ENCODE data around the gene ABCC1. TPM values are rescaled to one million over a fixed set of nuclear protein-coding genes. Genes with fewer than 3 reads are reported as not detected.

Gene ABCC1
- total RNA-seq, 2 donors from 2014 or later = 33.4 to 87.7 TPM

- peaks cover 6% of the 10 kb centered on the region for H3K4me1 ChIP-seq (replicated peaks)
- H3K27ac ChIP-seq = peak overlapping the region; percentile 33 to 74
- no peak overlapping the region for H3K4me3 ChIP-seq
- WGBS = 66% methylated on average over 10 of the region's 10 CpGs
- peak; percentile 80 for DNase-seq (ENCODE audit: low spot score)
- intact Hi-C loops (cut with DNase I) = no loop called here
- H3K36me3 ChIP-seq = peaks cover 0 to 4% of the 10 kb centered on the region in 2 donors
- H3K27me3 ChIP-seq (replicated peaks; ENCODE audit: insufficient read depth) = no peaks in the 10 kb centered on the region
- no peak for TF ChIP-seq CTCF (IDR thresholded peaks at IDR 0.05)
- peak; percentile 78 for TF ChIP-seq POLR2AphosphoS5 (IDR thresholded peaks at IDR 0.05)
- no peaks in the 10 kb centered on the region for H3K9me3 ChIP-seq
Observed at GRCh38 chr16:16041196-16041892, 91.9 kb downstream of the ABCC1 start.

- H3K9me3 ChIP-seq = no peaks in the 10 kb centered on the region
- peaks cover 6% of the 10 kb centered on the region for H3K4me1 ChIP-seq (replicated peaks)
- no peaks in the 10 kb centered on the region for H3K27me3 ChIP-seq (replicated peaks; ENCODE audit: insufficient read depth)
- peak overlapping the region in 1 of 2 donors; percentile 74 for H3K27ac ChIP-seq
- peaks cover 0 to 4% of the 10 kb centered on the region in 2 donors for H3K36me3 ChIP-seq
- H3K4me3 ChIP-seq = no peak overlapping the region
- TF ChIP-seq POLR2AphosphoS5 (IDR thresholded peaks at IDR 0.05) (peak; percentile 50), POLR2A (IDR thresholded peaks at IDR 0.05) (no peak)
- DNase-seq (ENCODE audit: low spot score) = peak; percentile 74
- intact Hi-C loops (cut with DNase I) = no loop called here
- 53% methylated on average over 2 of the region's 2 CpGs for WGBS
Observed at GRCh38 chr16:16042076-16042475, 92.7 kb downstream of the ABCC1 start.

GRCh38 chr16:16045296-16045695, 95.9 kb downstream of the ABCC1 start:
- TF ChIP-seq POLR2A (IDR thresholded peaks at IDR 0.05) (no peak), POLR2AphosphoS5 (IDR thresholded peaks at IDR 0.05) (no peak), CTCF (IDR thresholded peaks at IDR 0.05) (no peak)
- 68% methylated on average over 2 of the region's 2 CpGs for WGBS
- peaks cover 6% of the 10 kb centered on the region for H3K4me1 ChIP-seq (replicated peaks)
- H3K4me3 ChIP-seq = no peak overlapping the region
- intact Hi-C loops (cut with DNase I) = no loop called here
- peaks cover 0 to 8% of the 10 kb centered on the region in 2 donors for H3K36me3 ChIP-seq
- H3K27me3 ChIP-seq (replicated peaks; ENCODE audit: insufficient read depth) = no peaks in the 10 kb centered on the region
- H3K9me3 ChIP-seq = no peaks in the 10 kb centered on the region
- no peak for DNase-seq (ENCODE audit: low spot score)
- no peak overlapping the region for H3K27ac ChIP-seq

GRCh38 chr16:16045879-16046278, 96.5 kb downstream of the ABCC1 start:
- 76% methylated on average over 12 of the region's 12 CpGs for WGBS

GRCh38 chr16:16047761-16048160, 98.3 kb downstream of the ABCC1 start:
- Histone ChIP-seq H3K27me3 (replicated peaks; ENCODE audit: insufficient read depth) (no peaks in the 10 kb centered on the region), H3K9me3 (no peaks in the 10 kb centered on the region), H3K4me3 (no peak overlapping the region), H3K36me3 (peaks cover 3 to 13% of the 10 kb centered on the region in 2 donors), H3K27ac (no peak overlapping the region), H3K4me1 (replicated peaks) (no peaks in the 10 kb centered on the region)
- no peak for DNase-seq (ENCODE audit: low spot score)
- WGBS = 90% methylated on average over 11 of the region's 11 CpGs
- intact Hi-C loops (cut with DNase I) = no loop called here
- TF ChIP-seq POLR2A (IDR thresholded peaks at IDR 0.05) (no peak), POLR2AphosphoS5 (IDR thresholded peaks at IDR 0.05) (no peak), CTCF (IDR thresholded peaks at IDR 0.05) (no peak)

More at GRCh38 chr16:16045879-16046278, 96.5 kb downstream of the ABCC1 start:
- Histone ChIP-seq H3K4me3 (no peak overlapping the region), H3K27ac (no peak overlapping the region), H3K9me3 (no peaks in the 10 kb centered on the region), H3K4me1 (replicated peaks) (peaks cover 6% of the 10 kb centered on the region), H3K36me3 (peaks cover 0 to 8% of the 10 kb centered on the region in 2 donors), H3K27me3 (replicated peaks; ENCODE audit: insufficient read depth) (no peaks in the 10 kb centered on the region)
- DNase-seq (ENCODE audit: low spot score) = no peak
- intact Hi-C loops (cut with DNase I) = no loop called here
- TF ChIP-seq CTCF (IDR thresholded peaks at IDR 0.05) = no peak
- TF ChIP-seq POLR2AphosphoS5 (IDR thresholded peaks at IDR 0.05) = no peak
- TF ChIP-seq POLR2A (IDR thresholded peaks at IDR 0.05) = no peak
